ENCODE measurements around the gene SEC23A.
"Not testable (repeated sequence)": the region's sequence is repeated elsewhere in the genome, so short reads cannot be mapped to it uniquely, and the experiment has no call there.

The SEC23A gene

GRCh38 chr14:39091716-39092115 lies 11.3 kb downstream of the SEC23A start:
- DNase-seq (ENCODE audit: low read depth) = no peak

GRCh38 chr14:39090548-39091111 lies 12.4 kb downstream of the SEC23A start:
- no peak for DNase-seq (ENCODE audit: low read depth)

GRCh38 chr14:39087493-39087892 lies 15.5 kb downstream of the SEC23A start:
- DNase-seq (ENCODE audit: low read depth) = no peak

GRCh38 chr14:39085933-39086332 lies 17.1 kb downstream of the SEC23A start:
- no peak for DNase-seq (ENCODE audit: low read depth)

- DNase-seq (ENCODE audit: low read depth) = no peak
Observed at GRCh38 chr14:39083127-39083526, 19.9 kb downstream of the SEC23A start.

GRCh38 chr14:39080886-39081285 lies 22.1 kb downstream of the SEC23A start:
- no peak for DNase-seq (ENCODE audit: low read depth)

GRCh38 chr14:39071096-39071495 lies 31.9 kb downstream of the SEC23A start:
- no peak for DNase-seq (ENCODE audit: low read depth)

- no peak for DNase-seq (ENCODE audit: low read depth)
Observed at GRCh38 chr14:39069923-39070322, 33.1 kb downstream of the SEC23A start.

GRCh38 chr14:39069169-39069805 lies 33.7 kb downstream of the SEC23A start:
- DNase-seq (ENCODE audit: low read depth) = not testable (repeated sequence)

- no peak for DNase-seq (ENCODE audit: low read depth)
Observed at GRCh38 chr14:39060818-39061437, 42.1 kb downstream of the SEC23A start.

- DNase-seq (ENCODE audit: low read depth) = no peak
Observed at GRCh38 chr14:39055786-39056474, 47.1 kb downstream of the SEC23A start.

GRCh38 chr14:39052869-39053454 lies 50.1 kb downstream of the SEC23A start:
- not testable (repeated sequence) for DNase-seq (ENCODE audit: low read depth)

GRCh38 chr14:39050389-39050788 lies 52.6 kb downstream of the SEC23A start:
- DNase-seq (ENCODE audit: low read depth) = peak; percentile 86

GRCh38 chr14:39045889-39046288 lies 57.1 kb downstream of the SEC23A start:
- DNase-seq (ENCODE audit: low read depth) = not testable (repeated sequence)

GRCh38 chr14:39043352-39043943 lies 59.6 kb downstream of the SEC23A start:
- no peak for DNase-seq (ENCODE audit: low read depth)

- DNase-seq (ENCODE audit: low read depth) = no peak
Observed at GRCh38 chr14:39040529-39040928, 62.5 kb downstream of the SEC23A start.

- DNase-seq (ENCODE audit: low read depth) = no peak
Observed at GRCh38 chr14:39038542-39038941, 64.5 kb downstream of the SEC23A start.

GRCh38 chr14:39036760-39037159 lies 66.3 kb downstream of the SEC23A start:
- no peak for DNase-seq (ENCODE audit: low read depth)

GRCh38 chr14:39035336-39035735 lies 67.7 kb downstream of the SEC23A start:
- no peak for DNase-seq (ENCODE audit: low read depth)

GRCh38 chr14:39034481-39035296 lies 68.3 kb downstream of the SEC23A start:
- DNase-seq (ENCODE audit: low read depth) = no peak

GRCh38 chr14:39033371-39033770 lies 69.7 kb downstream of the SEC23A start:
- DNase-seq (ENCODE audit: low read depth) = peak; percentile 32

Data from EH (cell line).